KMS-11 (cell line): ENCODE measurements around the gene CENPP.

Experiments
- H2AFZ ChIP-seq: fragments of 200-600 bp; sonication (generic); 2 replicates; pipeline ENCODE4 v1.6.1; 2016; ENCODE audit warnings: antibody characterized with exemption, mixed run types, low read depth
- H3K27ac ChIP-seq: fragments of 200-600 bp; sonication (generic); 2 replicates; pipeline ENCODE4 v1.6.1; 2016; ENCODE audit warnings: mild to moderate bottlenecking, mixed run types
- H3K27me3 ChIP-seq: fragments of 200-600 bp; sonication (generic); 2 replicates; pipeline ENCODE4 v1.6.1; 2017; ENCODE audit warnings: mild to moderate bottlenecking, low read depth, mixed run types, moderate library complexity; ENCODE audit not compliant: insufficient read depth
- H3K36me3 ChIP-seq: fragments of 200-600 bp; sonication (generic); 2 replicates; pipeline ENCODE4 v1.6.1; 2017; ENCODE audit warnings: mild to moderate bottlenecking, mixed run types; ENCODE audit not compliant: insufficient read depth
- H3K4me1 ChIP-seq: fragments of 200-600 bp; sonication (generic); 2 replicates; pipeline ENCODE4 v1.6.1; 2016; ENCODE audit warnings: mild to moderate bottlenecking, low read depth, mixed run types; ENCODE audit not compliant: poor library complexity, severe bottlenecking
- H3K4me2 ChIP-seq: fragments of 200-600 bp; sonication (generic); 2 replicates; pipeline ENCODE4 v1.7.0; 2016; ENCODE audit warnings: mild to moderate bottlenecking, mixed run types
- H3K4me3 ChIP-seq: fragments of 200-600 bp; sonication (generic); IDR thresholded peaks from 2 replicates; pipeline ENCODE4 v1.6.1; 2017; ENCODE audit warnings: low read depth, low read length, mixed read lengths; ENCODE audit not compliant: insufficient read depth
- H3K79me2 ChIP-seq: fragments of 200-600 bp; sonication (generic); 2 replicates; pipeline ENCODE4 v1.6.1; 2016; ENCODE audit warnings: low read depth, mixed run types; ENCODE audit not compliant: insufficient read depth
- H3K9ac ChIP-seq: fragments of 200-600 bp; sonication (generic); 2 replicates; pipeline ENCODE4 v1.6.1; 2016; ENCODE audit warnings: mild to moderate bottlenecking, mixed run types
- H4K20me1 ChIP-seq: fragments of 200-600 bp; sonication (generic); 2 replicates; pipeline ENCODE4 v1.6.1; 2016; ENCODE audit warnings: mild to moderate bottlenecking, mixed run types; ENCODE audit not compliant: insufficient read depth
- CTCF ChIP-seq: fragments of 200-600 bp; sonication (generic); conservative IDR thresholded peaks from 2 replicates; pipeline ENCODE4 v1.6.1; 2017; ENCODE audit warnings: low read depth, mild to moderate bottlenecking, antibody characterized with exemption, low read length, moderate library complexity, mixed read lengths

Gene CENPP

GRCh38 chr9:92349771-92350739 is 24.3 kb downstream of the CENPP start:
- Histone ChIP-seq H3K27me3 (no peaks in the 10 kb centered on the region), H2AFZ (no peak overlapping the region), H3K79me2 (no peaks in the 10 kb centered on the region), H3K4me3 (no peak overlapping the region), H3K4me2 (no peak overlapping the region), H3K36me3 (no peaks in the 10 kb centered on the region), H3K27ac (no peak overlapping the region), H4K20me1 (no peaks in the 10 kb centered on the region), H3K4me1 (no peaks in the 10 kb centered on the region), H3K9ac (no peak overlapping the region)
- no peak for TF ChIP-seq CTCF

DNA sequence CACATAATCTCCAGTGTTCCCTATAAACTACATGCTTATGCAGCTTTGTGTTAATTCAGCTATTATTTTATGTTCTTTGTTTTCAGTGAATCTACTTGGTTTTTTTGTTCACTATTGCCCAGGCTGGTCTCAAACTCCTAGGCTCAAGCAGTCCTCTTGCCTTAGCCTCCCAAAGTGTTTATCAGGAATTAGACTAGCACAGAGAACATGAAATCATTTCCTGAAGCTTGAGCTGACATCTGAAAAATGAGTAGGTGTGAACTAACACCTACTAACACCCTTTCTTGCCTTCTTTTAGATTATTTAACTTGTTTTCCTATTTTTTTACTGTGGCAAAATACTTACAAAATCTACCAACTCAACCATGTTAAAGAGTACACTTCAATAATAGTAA is 25.0 kb downstream of the CENPP start:
- no peaks in the 10 kb centered on the region for H3K79me2 ChIP-seq
- no peak for TF ChIP-seq CTCF
- H4K20me1 ChIP-seq, result no peaks in the 10 kb centered on the region
- no peaks in the 10 kb centered on the region for H3K36me3 ChIP-seq
- H3K9ac ChIP-seq, result no peak overlapping the region
- H3K4me1 ChIP-seq, result no peaks in the 10 kb centered on the region
- H3K4me3 ChIP-seq, result no peak overlapping the region
- no peak overlapping the region for H2AFZ ChIP-seq
- H3K4me2 ChIP-seq, result no peak overlapping the region
- H3K27ac ChIP-seq, result no peak overlapping the region
- H3K27me3 ChIP-seq, result no peaks in the 10 kb centered on the region

DNA sequence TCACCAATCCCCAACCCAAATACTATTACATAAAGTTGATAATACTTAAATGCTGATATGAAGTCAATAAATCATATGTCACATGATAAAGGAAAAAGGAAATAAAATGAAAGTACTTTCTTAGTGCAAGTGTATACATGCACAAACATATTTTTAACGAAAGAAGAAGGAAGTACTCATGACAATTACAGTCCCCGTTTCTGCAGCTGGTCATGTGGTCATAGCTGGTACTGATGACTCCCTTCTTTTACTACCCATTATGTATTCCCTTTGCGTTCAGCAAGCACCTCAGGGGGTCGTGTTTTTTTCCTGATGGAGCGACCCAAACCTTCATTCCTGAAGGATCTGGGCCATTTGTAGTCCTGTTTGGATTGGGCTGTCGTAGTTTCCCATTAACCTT is 27.3 kb downstream of the CENPP start:
- TF ChIP-seq CTCF, result no peak
- H4K20me1 ChIP-seq, result no peaks in the 10 kb centered on the region
- H3K4me3 ChIP-seq, result no peak overlapping the region
- no peak overlapping the region for H3K27ac ChIP-seq
- H3K27me3 ChIP-seq, result no peaks in the 10 kb centered on the region
- no peaks in the 10 kb centered on the region for H3K36me3 ChIP-seq
- H3K9ac ChIP-seq, result no peak overlapping the region
- H3K4me2 ChIP-seq, result no peak overlapping the region
- H3K79me2 ChIP-seq, result no peaks in the 10 kb centered on the region
- H2AFZ ChIP-seq, result no peak overlapping the region
- no peaks in the 10 kb centered on the region for H3K4me1 ChIP-seq

DNA sequence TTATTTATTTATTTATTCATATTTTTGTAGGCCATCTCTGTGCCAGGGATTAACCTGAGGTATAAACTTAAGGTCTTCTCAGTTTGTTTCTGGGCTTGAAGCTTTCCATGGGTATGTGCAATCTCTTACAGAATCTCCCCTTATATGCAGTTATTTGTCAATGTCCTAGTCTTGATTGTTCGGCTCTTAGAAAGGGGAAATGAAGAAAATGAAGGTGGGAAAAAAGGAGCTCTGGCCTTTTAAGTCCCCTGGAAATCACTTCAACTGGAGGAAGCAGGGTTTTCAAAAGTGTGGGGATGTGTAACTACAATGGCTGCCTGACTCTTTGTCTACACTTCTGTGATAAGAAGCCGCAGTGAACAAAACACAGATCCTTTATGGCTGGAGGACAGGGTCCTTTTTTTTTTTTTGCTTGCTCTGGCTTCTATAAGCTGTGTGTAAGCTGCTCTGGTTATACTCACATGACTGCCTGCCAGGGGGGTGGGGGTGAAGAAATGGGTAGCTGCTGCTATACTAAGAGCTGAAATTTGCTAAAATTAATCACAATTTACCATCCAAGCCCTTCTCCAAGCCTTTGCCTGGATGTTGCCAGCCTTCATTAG is 33.7 kb downstream of the CENPP start:
- no peaks in the 10 kb centered on the region for H3K36me3 ChIP-seq
- H3K4me1 ChIP-seq, result no peaks in the 10 kb centered on the region
- no peak overlapping the region for H2AFZ ChIP-seq
- H3K27ac ChIP-seq, result no peak overlapping the region
- no peak overlapping the region for H3K4me2 ChIP-seq
- H3K27me3 ChIP-seq, result no peaks in the 10 kb centered on the region
- no peak overlapping the region for H3K4me3 ChIP-seq
- no peaks in the 10 kb centered on the region for H4K20me1 ChIP-seq
- TF ChIP-seq CTCF, result no peak
- H3K79me2 ChIP-seq, result no peaks in the 10 kb centered on the region
- no peak overlapping the region for H3K9ac ChIP-seq
